ENCODE data around the gene HLF. TPM values are rescaled to one million over a fixed set of nuclear protein-coding genes. Genes with fewer than 3 reads are reported as not detected.

The HLF gene
- total RNA-seq, 1 experiment from 2014 or later = not detected

DNA sequence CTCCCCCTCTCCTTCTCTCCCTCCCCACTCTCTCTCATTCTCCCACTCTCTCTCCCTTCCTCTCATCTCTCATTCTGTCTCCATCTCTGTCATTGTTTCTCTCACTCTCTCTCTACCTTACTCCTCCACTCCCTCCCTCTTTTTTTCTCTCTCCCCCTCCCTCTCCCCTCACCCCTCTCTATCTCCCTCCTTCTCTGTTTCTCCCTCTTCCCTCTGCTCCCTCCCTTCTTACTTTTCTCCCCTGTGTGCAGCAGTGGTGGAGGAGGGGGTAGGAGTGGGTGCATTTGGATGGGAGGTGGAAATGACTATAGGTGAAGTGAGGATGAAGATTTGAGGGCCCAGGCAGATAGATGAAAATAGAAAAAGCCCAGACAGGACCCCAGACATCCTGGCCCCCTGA is 70.9 kb downstream of the HLF start:
- H2AFZ ChIP-seq (ENCODE audit: low read length) = no peak overlapping the region
- H3K9me2 ChIP-seq (replicated peaks; ENCODE audit: insufficient read depth, low read length) = no peaks in the 10 kb centered on the region
- no peaks in the 10 kb centered on the region for H3K27me3 ChIP-seq (ENCODE audit: low read length)
- no peaks in the 10 kb centered on the region for H3K36me3 ChIP-seq (ENCODE audit: insufficient read depth, low read length)
- DNase-seq = no peak
- no peak overlapping the region for H3K9ac ChIP-seq (ENCODE audit: low read length)
- no peak overlapping the region for H3K4me3 ChIP-seq (ENCODE audit: low read length)
- no peaks in the 10 kb centered on the region; the same call in 1 of the 2 replicates for H3K9me3 ChIP-seq (ENCODE audit: low read length)
- no peaks in the 10 kb centered on the region for H3K4me1 ChIP-seq (ENCODE audit: low read length)
- no peaks in the 10 kb centered on the region for H4K20me1 ChIP-seq (ENCODE audit: insufficient read depth, low read depth, low read length)
- H3K4me2 ChIP-seq (ENCODE audit: low read depth, low read length, poor library complexity, severe bottlenecking) = no peak overlapping the region
- H3K79me2 ChIP-seq (ENCODE audit: low read length) = no peaks in the 10 kb centered on the region
- H3K27ac ChIP-seq (ENCODE audit: low read length) = no peak overlapping the region

DNA sequence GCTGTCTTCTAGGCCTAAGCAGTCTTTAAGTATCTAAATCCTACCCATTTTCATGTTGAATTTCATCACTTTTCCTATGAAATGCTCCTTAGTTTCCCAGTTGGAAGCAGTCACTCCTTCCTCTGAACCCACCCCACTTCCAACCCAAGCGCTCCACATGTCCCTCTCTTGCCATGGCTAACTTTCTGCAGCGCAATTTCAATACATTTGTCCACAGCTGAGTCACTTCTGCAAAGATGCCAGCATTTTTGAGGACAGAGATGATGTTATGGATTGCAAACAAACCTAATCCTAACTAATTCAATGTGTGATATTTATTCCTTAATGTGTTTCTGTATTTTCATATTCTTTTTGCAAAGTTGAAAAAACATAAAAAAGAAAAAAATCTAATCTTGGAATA is 71.7 kb downstream of the HLF start:
- H3K79me2 ChIP-seq (ENCODE audit: low read length) = no peaks in the 10 kb centered on the region
- H3K9ac ChIP-seq (ENCODE audit: low read length) = no peak overlapping the region
- H3K9me2 ChIP-seq (replicated peaks; ENCODE audit: insufficient read depth, low read length) = no peaks in the 10 kb centered on the region
- no peak overlapping the region for H3K4me2 ChIP-seq (ENCODE audit: low read depth, low read length, poor library complexity, severe bottlenecking)
- no peak overlapping the region for H2AFZ ChIP-seq (ENCODE audit: low read length)
- no peaks in the 10 kb centered on the region; the same call in 1 of the 2 replicates for H3K9me3 ChIP-seq (ENCODE audit: low read length)
- no peaks in the 10 kb centered on the region for H3K4me1 ChIP-seq (ENCODE audit: low read length)
- H3K4me3 ChIP-seq (ENCODE audit: low read length) = no peak overlapping the region
- H3K27ac ChIP-seq (ENCODE audit: low read length) = no peak overlapping the region
- no peaks in the 10 kb centered on the region for H3K36me3 ChIP-seq (ENCODE audit: insufficient read depth, low read length)
- DNase-seq = no peak
- H4K20me1 ChIP-seq (ENCODE audit: insufficient read depth, low read depth, low read length) = no peaks in the 10 kb centered on the region
- H3K27me3 ChIP-seq (ENCODE audit: low read length) = no peaks in the 10 kb centered on the region

DNA sequence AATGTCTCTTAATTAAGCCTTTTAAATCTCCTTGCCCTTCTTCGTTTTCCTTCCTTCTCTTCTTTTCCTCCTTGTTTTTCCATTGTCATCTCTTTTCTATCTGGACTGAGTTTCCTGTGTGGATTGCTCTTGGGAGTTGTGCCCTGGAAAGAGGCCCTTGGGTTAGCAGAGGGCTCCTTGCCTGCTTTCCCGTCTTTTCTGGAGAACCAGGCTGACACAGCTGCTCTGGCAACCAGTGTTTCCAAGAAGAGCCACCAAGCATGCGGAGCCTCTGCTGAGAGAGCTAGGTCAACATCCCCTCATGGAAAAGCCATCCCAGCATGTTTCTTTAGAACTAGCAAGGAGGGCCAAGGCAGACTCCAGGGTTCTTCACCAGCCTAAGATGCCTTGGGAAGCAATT is 75.4 kb downstream of the HLF start:
- Histone ChIP-seq H3K9ac (ENCODE audit: low read length) (no peak overlapping the region), H4K20me1 (ENCODE audit: insufficient read depth, low read depth, low read length) (no peaks in the 10 kb centered on the region), H3K9me2 (replicated peaks; ENCODE audit: insufficient read depth, low read length) (no peaks in the 10 kb centered on the region), H2AFZ (ENCODE audit: low read length) (no peak overlapping the region), H3K4me3 (ENCODE audit: low read length) (no peak overlapping the region), H3K36me3 (ENCODE audit: insufficient read depth, low read length) (no peaks in the 10 kb centered on the region), H3K27ac (ENCODE audit: low read length) (no peak overlapping the region), H3K4me2 (ENCODE audit: low read depth, low read length, poor library complexity, severe bottlenecking) (no peak overlapping the region), H3K9me3 (ENCODE audit: low read length) (no peaks in the 10 kb centered on the region; the same call in 1 of the 2 replicates), H3K27me3 (ENCODE audit: low read length) (no peaks in the 10 kb centered on the region), H3K4me1 (ENCODE audit: low read length) (no peaks in the 10 kb centered on the region), H3K79me2 (ENCODE audit: low read length) (no peaks in the 10 kb centered on the region)
- DNase-seq = no peak

DNA sequence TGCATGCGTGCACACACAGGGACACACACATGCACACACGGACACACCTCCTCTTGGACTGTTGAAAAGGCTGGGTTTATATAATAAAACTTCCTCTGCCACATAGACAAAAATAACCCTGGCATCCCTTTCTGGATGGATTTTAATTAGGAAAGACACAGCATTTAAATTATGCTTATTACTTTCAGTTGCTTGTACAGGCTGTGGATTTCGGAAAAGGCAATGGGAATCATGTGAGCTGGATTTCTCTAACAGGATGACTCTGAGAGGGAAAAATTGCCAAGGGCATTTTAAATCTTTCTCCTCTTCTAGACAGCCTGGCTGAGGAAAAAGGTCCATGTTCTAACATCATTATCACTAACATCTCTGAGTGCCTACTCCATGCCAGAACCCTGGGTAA is 75.9 kb downstream of the HLF start:
- H3K4me3 ChIP-seq (ENCODE audit: low read length) = no peak overlapping the region
- no peaks in the 10 kb centered on the region for H4K20me1 ChIP-seq (ENCODE audit: insufficient read depth, low read depth, low read length)
- no peak overlapping the region for H3K27ac ChIP-seq (ENCODE audit: low read length)
- no peak overlapping the region for H3K9ac ChIP-seq (ENCODE audit: low read length)
- no peaks in the 10 kb centered on the region for H3K79me2 ChIP-seq (ENCODE audit: low read length)
- H3K36me3 ChIP-seq (ENCODE audit: insufficient read depth, low read length) = no peaks in the 10 kb centered on the region
- H3K27me3 ChIP-seq (ENCODE audit: low read length) = no peaks in the 10 kb centered on the region
- no peak overlapping the region for H3K4me2 ChIP-seq (ENCODE audit: low read depth, low read length, poor library complexity, severe bottlenecking)
- H3K9me2 ChIP-seq (replicated peaks; ENCODE audit: insufficient read depth, low read length) = no peaks in the 10 kb centered on the region
- no peaks in the 10 kb centered on the region; the same call in 1 of the 2 replicates for H3K9me3 ChIP-seq (ENCODE audit: low read length)
- H2AFZ ChIP-seq (ENCODE audit: low read length) = no peak overlapping the region
- H3K4me1 ChIP-seq (ENCODE audit: low read length) = no peaks in the 10 kb centered on the region
- no peak for DNase-seq

DNA sequence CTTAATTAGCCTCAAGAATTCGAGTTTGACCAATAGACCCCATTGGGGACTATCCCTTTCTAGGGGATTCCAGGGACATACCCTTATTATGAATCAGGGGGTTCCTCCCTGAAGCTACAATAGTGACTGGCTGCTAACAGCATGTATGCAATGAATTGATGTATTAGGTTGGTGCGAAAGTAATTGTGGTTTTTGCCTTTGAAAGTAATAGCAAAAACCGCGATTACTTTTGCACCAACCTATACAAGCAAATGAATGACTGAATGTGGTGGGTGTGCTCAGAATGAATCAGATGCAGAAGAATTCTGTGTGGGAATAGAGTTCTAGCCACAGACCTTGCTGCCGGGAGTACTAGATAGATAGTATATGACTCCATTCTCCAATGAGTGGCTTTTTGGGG is 76.7 kb downstream of the HLF start:
- Histone ChIP-seq H3K4me1 (ENCODE audit: low read length) (no peaks in the 10 kb centered on the region), H2AFZ (ENCODE audit: low read length) (no peak overlapping the region), H3K79me2 (ENCODE audit: low read length) (no peaks in the 10 kb centered on the region), H4K20me1 (ENCODE audit: insufficient read depth, low read depth, low read length) (no peaks in the 10 kb centered on the region), H3K9me2 (replicated peaks; ENCODE audit: insufficient read depth, low read length) (no peaks in the 10 kb centered on the region), H3K36me3 (ENCODE audit: insufficient read depth, low read length) (no peaks in the 10 kb centered on the region), H3K27me3 (ENCODE audit: low read length) (no peaks in the 10 kb centered on the region), H3K27ac (ENCODE audit: low read length) (no peak overlapping the region), H3K9me3 (ENCODE audit: low read length) (no peaks in the 10 kb centered on the region; the same call in 1 of the 2 replicates), H3K4me2 (ENCODE audit: low read depth, low read length, poor library complexity, severe bottlenecking) (no peak overlapping the region), H3K9ac (ENCODE audit: low read length) (no peak overlapping the region), H3K4me3 (ENCODE audit: low read length) (no peak overlapping the region)
- DNase-seq = no peak

DNA sequence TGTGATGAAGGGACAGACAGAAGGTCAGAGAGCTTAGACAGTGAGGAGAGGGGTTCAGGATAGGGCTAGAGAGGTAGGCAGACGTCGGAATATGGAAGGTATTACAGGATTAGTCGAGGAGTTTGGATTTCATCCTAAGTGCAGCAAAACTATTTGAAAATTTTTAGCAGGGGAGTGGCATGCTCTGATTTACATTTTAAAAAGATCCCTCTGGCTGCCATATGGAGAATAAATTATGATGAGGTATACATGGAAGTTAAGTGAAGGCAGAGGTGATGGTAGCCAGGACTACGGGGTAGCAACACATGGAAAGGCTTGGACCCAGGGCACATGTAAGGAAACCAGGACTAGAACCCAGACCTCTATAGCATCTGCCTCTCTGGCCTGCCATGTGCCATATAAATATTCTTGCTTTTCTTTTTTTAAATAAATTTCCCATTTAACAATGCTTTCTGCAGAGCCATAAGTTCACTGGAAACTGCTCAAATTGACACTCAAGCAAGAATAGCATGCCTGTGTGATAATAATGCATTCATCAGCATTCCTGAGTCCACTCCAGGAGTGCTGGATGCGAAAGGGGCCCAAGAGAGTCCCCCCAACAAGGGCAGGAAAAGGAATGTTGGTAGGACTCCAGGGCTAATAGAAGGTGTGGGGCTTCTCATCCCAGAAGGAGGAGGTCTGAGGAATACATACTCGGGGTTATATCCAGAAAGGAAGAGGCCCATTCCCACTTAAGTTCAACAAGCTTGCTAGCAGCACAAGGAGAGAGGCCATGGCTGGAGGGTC is 78.2 kb downstream of the HLF start:
- no peaks in the 10 kb centered on the region for H3K27me3 ChIP-seq (ENCODE audit: low read length)
- no peaks in the 10 kb centered on the region for H3K9me2 ChIP-seq (replicated peaks; ENCODE audit: insufficient read depth, low read length)
- no peaks in the 10 kb centered on the region for H3K79me2 ChIP-seq (ENCODE audit: low read length)
- H3K4me1 ChIP-seq (ENCODE audit: low read length) = no peaks in the 10 kb centered on the region
- H2AFZ ChIP-seq (ENCODE audit: low read length) = no peak overlapping the region
- H3K36me3 ChIP-seq (ENCODE audit: insufficient read depth, low read length) = no peaks in the 10 kb centered on the region
- DNase-seq = no peak
- H3K9ac ChIP-seq (ENCODE audit: low read length) = no peak overlapping the region
- H3K27ac ChIP-seq (ENCODE audit: low read length) = no peak overlapping the region
- no peaks in the 10 kb centered on the region for H3K9me3 ChIP-seq (ENCODE audit: low read length)
- no peak overlapping the region for H3K4me3 ChIP-seq (ENCODE audit: low read length)
- no peak overlapping the region for H3K4me2 ChIP-seq (ENCODE audit: low read depth, low read length, poor library complexity, severe bottlenecking)
- no peaks in the 10 kb centered on the region for H4K20me1 ChIP-seq (ENCODE audit: insufficient read depth, low read depth, low read length)

DNA sequence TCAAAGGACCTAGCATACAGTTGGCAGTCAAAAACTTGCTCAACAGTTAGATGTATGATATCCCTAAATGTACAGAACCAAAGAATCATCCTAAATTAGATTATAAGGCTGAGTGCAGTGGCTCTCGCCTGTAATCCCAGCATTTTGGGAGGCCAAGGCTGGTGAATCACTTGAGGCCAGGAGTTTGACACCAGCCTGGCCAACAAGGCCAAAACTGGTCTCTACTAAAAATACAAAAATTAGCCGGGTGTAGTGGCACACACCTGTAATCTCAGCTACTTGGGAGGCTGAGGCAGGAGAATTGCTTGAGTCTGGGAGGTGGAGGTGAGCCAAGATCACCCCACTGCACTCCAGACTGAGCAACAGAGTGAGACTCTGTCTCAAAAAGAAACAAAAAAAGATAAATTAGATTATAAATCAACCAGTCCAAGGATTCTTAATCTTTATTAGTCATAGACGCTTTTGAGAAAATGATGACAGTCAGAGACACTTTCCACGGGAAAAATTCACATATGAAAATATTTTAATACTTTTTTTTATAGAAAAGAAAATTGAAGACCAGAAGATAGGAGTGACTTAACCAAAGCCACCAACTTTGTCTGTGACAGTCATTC is 79.2 kb downstream of the HLF start:
- no peaks in the 10 kb centered on the region for H3K4me1 ChIP-seq (ENCODE audit: low read length)
- H3K79me2 ChIP-seq (ENCODE audit: low read length) = no peaks in the 10 kb centered on the region

DNA sequence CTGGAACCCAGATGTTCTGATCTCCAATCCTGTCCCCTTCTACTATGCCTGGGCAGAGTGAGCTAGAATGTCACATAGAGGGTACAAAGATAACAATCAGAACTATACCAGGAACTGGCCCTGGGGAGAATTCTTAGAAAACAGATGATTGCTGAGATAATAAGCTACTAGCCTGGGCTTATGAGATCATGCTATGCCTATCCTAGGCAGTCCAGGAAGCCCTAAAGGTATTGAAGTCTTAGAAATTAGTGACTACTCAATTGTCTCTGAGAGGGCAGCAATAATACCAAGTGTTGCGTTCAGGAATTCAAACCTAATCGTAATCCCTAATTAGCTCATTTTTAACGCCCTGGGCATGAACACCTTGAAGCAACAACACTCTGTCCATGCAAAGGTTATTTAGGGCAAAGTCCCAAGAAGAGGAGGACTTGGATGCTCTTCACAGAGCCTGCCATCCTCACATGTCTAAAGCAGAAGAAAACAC is 79.8 kb downstream of the HLF start:
- DNase-seq = no peak
- no peak overlapping the region for H2AFZ ChIP-seq (ENCODE audit: low read length)

More for the DNA sequence above, 79.2 kb downstream of the HLF start:
- Histone ChIP-seq H3K4me2 (ENCODE audit: low read depth, low read length, poor library complexity, severe bottlenecking) (no peak overlapping the region), H3K36me3 (ENCODE audit: insufficient read depth, low read length) (no peaks in the 10 kb centered on the region), H3K9ac (ENCODE audit: low read length) (no peak overlapping the region), H4K20me1 (ENCODE audit: insufficient read depth, low read depth, low read length) (no peaks in the 10 kb centered on the region), H3K27ac (ENCODE audit: low read length) (no peak overlapping the region), H3K9me2 (replicated peaks; ENCODE audit: insufficient read depth, low read length) (no peaks in the 10 kb centered on the region), H3K27me3 (ENCODE audit: low read length) (no peaks in the 10 kb centered on the region), H2AFZ (ENCODE audit: low read length) (no peak overlapping the region), H3K9me3 (ENCODE audit: low read length) (no peaks in the 10 kb centered on the region), H3K4me3 (ENCODE audit: low read length) (no peak overlapping the region)
- DNase-seq = no peak

More for the DNA sequence above, 79.8 kb downstream of the HLF start:
- no peaks in the 10 kb centered on the region for H3K36me3 ChIP-seq (ENCODE audit: insufficient read depth, low read length)
- no peak overlapping the region for H3K27ac ChIP-seq (ENCODE audit: low read length)
- no peak overlapping the region for H3K4me3 ChIP-seq (ENCODE audit: low read length)
- H3K9me3 ChIP-seq (ENCODE audit: low read length) = no peaks in the 10 kb centered on the region
- no peak overlapping the region for H3K4me2 ChIP-seq (ENCODE audit: low read depth, low read length, poor library complexity, severe bottlenecking)
- no peaks in the 10 kb centered on the region for H4K20me1 ChIP-seq (ENCODE audit: insufficient read depth, low read depth, low read length)
- no peaks in the 10 kb centered on the region for H3K4me1 ChIP-seq (ENCODE audit: low read length)
- H3K9ac ChIP-seq (ENCODE audit: low read length) = no peak overlapping the region
- no peaks in the 10 kb centered on the region for H3K9me2 ChIP-seq (replicated peaks; ENCODE audit: insufficient read depth, low read length)
- H3K27me3 ChIP-seq (ENCODE audit: low read length) = no peaks in the 10 kb centered on the region
- H3K79me2 ChIP-seq (ENCODE audit: low read length) = no peaks in the 10 kb centered on the region

All from Karpas-422 (cell line).